HG02943 (cell line): ENCODE measurements around the gene TUBB8B.
"Not testable (repeated sequence)": the region's sequence is repeated elsewhere in the genome, so short reads cannot be mapped to it uniquely, and the experiment has no call there.

Experiments used
- ATAC-seq: cut with Tn5 transposase; IDR thresholded peaks from one replicate; pipeline ENCODE4 v1.9.1; 2021; ENCODE audit warnings: mild to moderate bottlenecking, low read depth, moderate library complexity; ENCODE audit not compliant: unreplicated experiment

Gene TUBB8B

GRCh38 chr18:49176-49665 lies at the start of gene TUBB8B:
Gene TUBB8B, minus strand, starts transcription at chr18:49615. Its CDS starts 58 bp downstream, at chr18:49557.
- ATAC-seq, result not testable (repeated sequence)

GRCh38 chr18:97252-97914 lies 48.0 kb upstream of the TUBB8B start:
- peak; percentile 74 for ATAC-seq

GRCh38 chr18:96767-97131 lies 47.3 kb upstream of the TUBB8B start:
- ATAC-seq, result not testable (repeated sequence)

GRCh38 chr18:96101-96766 lies 46.8 kb upstream of the TUBB8B start:
- ATAC-seq, result not testable (repeated sequence)

GRCh38 chr18:95580-95979 lies 46.2 kb upstream of the TUBB8B start:
- ATAC-seq, result not testable (repeated sequence)

GRCh38 chr18:93897-94408 lies 44.5 kb upstream of the TUBB8B start:
- ATAC-seq, result not testable (repeated sequence)

GRCh38 chr18:91561-91960 lies 42.1 kb upstream of the TUBB8B start:
- ATAC-seq, result not testable (repeated sequence)

GRCh38 chr18:90396-91193 lies 41.2 kb upstream of the TUBB8B start:
- ATAC-seq, result not testable (repeated sequence)

- not testable (repeated sequence) for ATAC-seq
Observed at GRCh38 chr18:89124-89523, 39.7 kb upstream of the TUBB8B start.

- not testable (repeated sequence) for ATAC-seq
Observed at GRCh38 chr18:84801-85200, 35.4 kb upstream of the TUBB8B start.

- ATAC-seq, result not testable (repeated sequence)
Observed at GRCh38 chr18:82626-83209, 33.3 kb upstream of the TUBB8B start.

- not testable (repeated sequence) for ATAC-seq
Observed at GRCh38 chr18:80881-81280, 31.5 kb upstream of the TUBB8B start.

GRCh38 chr18:80202-80601 lies 30.8 kb upstream of the TUBB8B start:
- not testable (repeated sequence) for ATAC-seq

GRCh38 chr18:75525-76160 lies 26.2 kb upstream of the TUBB8B start:
- not testable (repeated sequence) for ATAC-seq

GRCh38 chr18:73181-73777 lies 23.9 kb upstream of the TUBB8B start:
- not testable (repeated sequence) for ATAC-seq

- ATAC-seq, result not testable (repeated sequence)
Observed at GRCh38 chr18:67701-68100, 18.3 kb upstream of the TUBB8B start.

GRCh38 chr18:64279-64678 lies 14.9 kb upstream of the TUBB8B start:
- ATAC-seq, result not testable (repeated sequence)

GRCh38 chr18:63656-64055 lies 14.2 kb upstream of the TUBB8B start:
- ATAC-seq, result not testable (repeated sequence)

- ATAC-seq, result not testable (repeated sequence)
Observed at GRCh38 chr18:54388-54787, 5.0 kb upstream of the TUBB8B start.
